Calu3 (cell line): ENCODE data around the gene CDPF1. TPM values are rescaled to one million over a fixed set of nuclear protein-coding genes. Genes with fewer than 3 reads are reported as not detected.
A peak's percentile ranks its signal among the peaks of the same experiment; 100 is the strongest.

Source experiments
- BruUV-seq: library from RNA; stranded (reverse); fragments of 400-500 nt; replicated peaks from 2 replicates; lab custom pipeline; 2021; lab: Mats Ljungman, UMichigan
- CTCF ChIA-PET: fragments of 300-600 bp; sonication (Branson Sonifier 250); formaldehyde crosslinking; loops from one replicate; lab custom pipeline; 2022; ENCODE audit warnings: antibody characterized with exemption; lab: Charles Lee
- DNase-seq: peaks from one replicate; pipeline ENCODE4 v3.0.0; 2022
- H3K27ac Mint-ChIP-seq: one replicate; pipeline ENCODE4 v1.8.0; 2022; ENCODE audit warnings: mixed read lengths; ENCODE audit not compliant: unreplicated experiment
- H3K27me3 Mint-ChIP-seq: one replicate; pipeline ENCODE4 v1.8.0; 2022; ENCODE audit warnings: mixed read lengths; ENCODE audit not compliant: unreplicated experiment
- H3K36me3 Mint-ChIP-seq: one replicate; pipeline ENCODE4 v1.8.0; 2022; ENCODE audit warnings: mild to moderate bottlenecking, moderate library complexity, mixed read lengths; ENCODE audit not compliant: insufficient read depth, unreplicated experiment
- H3K4me1 Mint-ChIP-seq: one replicate; pipeline ENCODE4 v1.8.0; 2022; ENCODE audit warnings: mild to moderate bottlenecking, low read depth, mixed read lengths; ENCODE audit not compliant: unreplicated experiment
- H3K4me3 Mint-ChIP-seq: one replicate; pipeline ENCODE4 v1.8.0; 2022; ENCODE audit warnings: mild to moderate bottlenecking, low read depth, moderate library complexity, mixed read lengths; ENCODE audit not compliant: unreplicated experiment
- H3K9me3 Mint-ChIP-seq: one replicate; pipeline ENCODE4 v1.8.0; 2022; ENCODE audit warnings: low read depth, mixed read lengths; ENCODE audit not compliant: unreplicated experiment
- CTCF ChIP-seq: fragments of 200-600 bp; IDR thresholded peaks from one replicate; pipeline ENCODE4 v1.8.0; 2022; ENCODE audit warnings: antibody characterized with exemption; ENCODE audit not compliant: unreplicated experiment
- intact Hi-C: fragments of 100-400 bp; cut with micrococcal nuclease; formaldehyde crosslinking; loops from one replicate; pipeline ENCODE4 v1.10.0; 2022; ENCODE audit not compliant: unreplicated experiment
- total RNA-seq: library from RNA; stranded (reverse); gene quantifications from 2 replicates; pipeline ENCODE4 v1.2.3, GENCODE V29; 2022

Gene CDPF1
- total RNA-seq, 1 experiment from 2014 or later = 10.5 TPM

GRCh38 chr22:46251816-46252380 lies 1.8 kb upstream of the CDPF1 start:
- TF ChIP-seq CTCF = no peak
- no peaks in the 10 kb centered on the region for H3K9me3 Mint-ChIP-seq
- no peaks in the 10 kb centered on the region for H3K27me3 Mint-ChIP-seq
- intact Hi-C loops = loop anchor here (10.0 kb wide), 1 partner anchor 57 kb away; no protein-coding TSS in a partner anchor
- TSS peak; percentile 47 for BruUV-seq
- peak overlapping the region; percentile 99 for H3K4me3 Mint-ChIP-seq
- no peak overlapping the region for H3K27ac Mint-ChIP-seq
- no peak for DNase-seq
- CTCF ChIA-PET = no interaction called here
- peaks cover 11% of the 10 kb centered on the region for H3K4me1 Mint-ChIP-seq
- H3K36me3 Mint-ChIP-seq = peaks cover 40% of the 10 kb centered on the region

- no peak for DNase-seq
- Mint-ChIP-seq H3K9me3 (no peaks in the 10 kb centered on the region), H3K27me3 (no peaks in the 10 kb centered on the region), H3K36me3 (peaks cover 40% of the 10 kb centered on the region), H3K27ac (peak overlapping the region; percentile 94), H3K4me3 (peak overlapping the region; percentile 99), H3K4me1 (peaks cover 11% of the 10 kb centered on the region)
- no TSS peak for BruUV-seq
- CTCF ChIA-PET = no interaction called here
- intact Hi-C loops = loop anchor here (10.0 kb wide), 1 partner anchor 56 kb away; no protein-coding TSS in a partner anchor
- TF ChIP-seq CTCF = no peak
Observed at GRCh38 chr22:46251266-46251665, 1.2 kb upstream of the CDPF1 start.

- intact Hi-C loops = loop anchor here (10.0 kb wide), 1 partner anchor 56 kb away; no protein-coding TSS in a partner anchor
- Mint-ChIP-seq H3K9me3 (no peaks in the 10 kb centered on the region), H3K27me3 (no peaks in the 10 kb centered on the region), H3K4me1 (peaks cover 11% of the 10 kb centered on the region), H3K36me3 (peaks cover 40% of the 10 kb centered on the region), H3K27ac (peak overlapping the region; percentile 94), H3K4me3 (peak overlapping the region; percentile 99)
- TF ChIP-seq CTCF = no peak
- CTCF ChIA-PET = interaction anchor here (0.6 kb wide), 1 partner anchor 18 kb away, joined by 4 read pairs; no protein-coding TSS in a partner anchor
- DNase-seq = peak; percentile 22
- no TSS peak for BruUV-seq
Observed at GRCh38 chr22:46250783-46251125, 661 bp upstream of the CDPF1 start.

- Mint-ChIP-seq H3K36me3 (peaks cover 32% of the 10 kb centered on the region), H3K27ac (no peak overlapping the region), H3K4me1 (peaks cover 11% of the 10 kb centered on the region), H3K27me3 (no peaks in the 10 kb centered on the region), H3K4me3 (no peak overlapping the region), H3K9me3 (no peaks in the 10 kb centered on the region)
- no TSS peak for BruUV-seq
- no peak for DNase-seq
- TF ChIP-seq CTCF = no peak
- CTCF ChIA-PET = no interaction called here
- intact Hi-C loops = no loop called here
Observed at GRCh38 chr22:46247443-46247975, 2.6 kb downstream of the CDPF1 start.
